GM12872 (cell line): ENCODE data around the gene PLXNA3.

Experiments
- CTCF ChIP-seq: IDR thresholded peaks from 3 replicates; pipeline ENCODE4 v1.5.1; 2011; ENCODE audit warnings: low read depth, mild to moderate bottlenecking, low read length, moderate library complexity; ENCODE audit not compliant: insufficient read depth

Gene PLXNA3

GRCh38 chrX:154473683-154474082 lies 15.6 kb downstream of the PLXNA3 start:
- no peak for TF ChIP-seq CTCF

GRCh38 chrX:154476821-154477220 lies 18.7 kb downstream of the PLXNA3 start:
- no peak for TF ChIP-seq CTCF

- no peak for TF ChIP-seq CTCF
Measured at GRCh38 chrX:154477891-154478477, 19.9 kb downstream of the PLXNA3 start.

GRCh38 chrX:154478728-154479622 lies 20.9 kb downstream of the PLXNA3 start, which contains the start of gene LAGE3:
Gene LAGE3, minus strand, starts transcription at chrX:154479281. Its CDS starts 366 bp downstream, at chrX:154478915.
- no peak for TF ChIP-seq CTCF

- TF ChIP-seq CTCF: no peak
Measured at GRCh38 chrX:154481195-154481594, 23.1 kb downstream of the PLXNA3 start.

- TF ChIP-seq CTCF: no peak
Measured at GRCh38 chrX:154481911-154482601, 24.0 kb downstream of the PLXNA3 start.

- no peak for TF ChIP-seq CTCF
Measured at GRCh38 chrX:154482786-154483185, 24.7 kb downstream of the PLXNA3 start.
